Measurements from ENCODE around the gene RAI1.
"Not testable (repeated sequence)": the region's sequence is repeated elsewhere in the genome, so short reads cannot be mapped to it uniquely, and the experiment has no call there.

Gene RAI1

GRCh38 chr17:17679748-17680147, 1.5 kb upstream of the RAI1 start:
- DNase-seq (ENCODE audit: low read depth, low spot score) = no peak

DNA sequence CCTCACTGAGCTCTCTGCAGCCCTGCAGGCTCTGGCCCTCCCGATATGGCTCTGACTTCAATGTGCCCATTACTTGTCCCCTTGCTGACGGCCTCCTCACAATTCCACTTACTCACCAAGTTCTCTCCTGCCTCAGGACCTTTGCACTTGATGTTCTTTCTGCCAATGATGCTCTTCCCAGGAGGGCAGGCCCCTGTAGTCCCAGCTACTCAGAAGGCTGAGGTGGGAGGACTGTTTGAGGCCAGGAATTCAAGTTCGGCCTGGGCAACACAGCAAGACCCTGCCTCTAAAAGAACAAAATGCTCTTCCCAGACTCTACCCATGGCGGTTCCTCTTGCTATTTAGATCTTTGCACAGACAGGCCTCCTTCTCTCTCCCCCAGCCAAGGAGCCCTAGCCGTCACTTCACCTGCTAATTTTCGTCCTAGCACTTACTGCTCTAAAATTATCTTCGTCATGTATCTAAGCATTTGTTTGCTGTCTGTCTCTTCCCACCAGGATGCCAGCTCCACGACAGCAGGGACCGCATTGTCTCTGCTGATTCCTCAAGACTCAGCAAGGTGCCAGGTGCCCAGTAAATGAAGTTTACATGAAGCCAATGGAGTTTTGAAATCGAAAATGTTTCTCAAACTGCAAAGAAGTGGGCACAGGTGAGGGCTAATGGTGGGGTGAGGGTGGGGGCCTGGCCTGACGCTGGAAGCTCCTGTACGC, 626 bp upstream of the RAI1 start:
- DNase-seq (ENCODE audit: low read depth, low spot score) = no peak

DNA sequence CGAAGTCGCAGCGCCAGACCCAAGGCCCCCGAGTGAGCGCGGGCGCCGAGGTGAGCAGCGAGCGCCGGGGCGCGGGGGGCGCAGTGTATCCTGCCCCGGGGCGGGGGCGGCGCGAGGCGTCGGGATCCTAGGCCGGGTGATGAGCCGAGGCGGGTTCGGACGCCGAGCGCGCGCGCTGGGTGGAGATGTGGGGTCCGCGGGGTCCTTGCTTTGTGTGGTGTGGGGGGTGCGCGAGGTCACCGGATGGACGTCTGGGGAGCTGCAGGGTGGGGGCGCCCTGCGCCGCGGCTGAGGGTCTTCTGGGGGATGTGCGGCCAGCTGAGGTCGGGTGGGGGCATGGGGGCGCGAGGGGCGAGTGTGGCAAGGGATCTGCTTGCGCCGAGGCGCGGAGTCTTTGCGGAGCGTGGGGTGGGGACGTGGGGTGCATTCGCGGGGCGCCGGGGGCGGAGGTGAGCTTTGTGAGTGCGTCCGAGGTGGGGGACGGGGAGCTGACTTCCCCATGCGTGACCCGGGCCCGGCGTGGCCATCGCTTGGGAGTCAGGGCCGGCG, 560 bp downstream of the RAI1 start:
- DNase-seq (ENCODE audit: low read depth, low spot score) = no peak

GRCh38 chr17:17682293-17682736, 1.1 kb downstream of the RAI1 start:
- DNase-seq (ENCODE audit: low read depth, low spot score) = no peak

DNA sequence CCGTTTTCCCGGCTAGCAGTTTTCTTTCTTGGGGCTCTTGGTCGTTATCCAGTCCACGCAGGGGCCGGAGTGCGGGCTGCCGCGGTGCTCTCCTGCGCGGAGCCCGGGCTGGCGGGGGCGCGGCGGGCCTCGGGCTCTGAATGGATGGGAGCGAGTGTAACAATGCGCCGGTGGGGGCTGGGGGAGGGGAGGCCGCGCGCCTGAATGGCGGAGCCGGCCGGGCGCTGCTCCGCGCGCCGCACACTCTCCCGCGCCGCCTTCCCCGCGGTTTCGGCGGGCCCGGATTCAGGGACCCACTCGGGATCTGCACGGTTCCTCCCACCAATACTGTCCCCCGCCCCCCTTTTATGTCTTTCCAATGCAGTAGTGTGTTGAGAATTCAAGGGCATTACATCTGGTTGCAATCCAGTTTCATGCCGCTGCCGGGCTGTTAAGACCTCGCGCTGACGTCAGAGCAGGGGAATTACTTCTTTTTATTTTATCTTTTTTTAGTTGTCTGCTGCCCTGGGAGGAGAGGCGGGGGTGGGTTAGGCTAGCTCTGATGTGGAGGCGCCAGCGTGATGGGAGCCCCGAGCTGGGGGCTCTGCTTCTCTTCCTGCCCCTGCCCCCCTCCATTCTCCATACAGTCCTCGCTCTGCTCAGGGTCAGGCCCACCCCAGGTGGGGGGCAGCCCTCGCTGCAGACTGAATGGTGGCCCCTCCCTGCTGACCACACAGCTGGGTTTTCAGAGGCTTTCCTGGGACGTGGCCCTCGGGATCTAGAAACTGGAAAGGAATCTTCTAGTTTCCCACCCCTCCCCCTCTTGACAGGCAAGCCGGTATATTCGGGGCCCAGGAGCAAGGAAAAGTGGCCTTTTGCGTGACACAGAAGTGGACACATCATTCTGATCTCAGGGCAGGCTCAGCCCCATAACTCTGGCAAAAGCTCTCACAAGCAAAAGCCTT, 1.8 kb downstream of the RAI1 start:
- DNase-seq (ENCODE audit: low read depth, low spot score) = peak; percentile 42

- no peak for DNase-seq (ENCODE audit: low read depth, low spot score)
These were observed 2.6 kb downstream of the RAI1 start for GRCh38 chr17:17683710-17684365.

GRCh38 chr17:17684906-17685774, 3.9 kb downstream of the RAI1 start:
- DNase-seq (ENCODE audit: low read depth, low spot score) = no peak

GRCh38 chr17:17685775-17686291, 4.6 kb downstream of the RAI1 start:
- no peak for DNase-seq (ENCODE audit: low read depth, low spot score)

DNA sequence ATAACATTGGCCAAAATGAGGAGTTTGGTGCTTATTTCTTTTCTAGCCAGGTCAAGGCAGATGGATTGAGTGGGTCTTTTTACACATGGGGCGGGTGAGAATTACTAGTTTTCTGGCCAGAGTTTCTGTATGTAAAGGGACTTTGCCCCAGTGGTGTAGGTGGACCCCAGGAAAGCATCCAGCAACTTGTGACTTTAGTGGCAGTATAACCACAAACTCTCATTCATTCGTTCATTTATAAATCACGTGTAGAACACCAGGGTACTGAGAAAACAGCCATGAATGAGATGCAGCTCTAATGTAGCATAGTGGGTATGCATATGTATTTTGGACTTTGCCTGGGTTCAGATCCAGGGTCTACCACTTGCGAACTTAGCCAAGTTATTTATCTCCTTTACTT, 8.1 kb downstream of the RAI1 start:
- DNase-seq (ENCODE audit: low read depth, low spot score) = no peak

DNA sequence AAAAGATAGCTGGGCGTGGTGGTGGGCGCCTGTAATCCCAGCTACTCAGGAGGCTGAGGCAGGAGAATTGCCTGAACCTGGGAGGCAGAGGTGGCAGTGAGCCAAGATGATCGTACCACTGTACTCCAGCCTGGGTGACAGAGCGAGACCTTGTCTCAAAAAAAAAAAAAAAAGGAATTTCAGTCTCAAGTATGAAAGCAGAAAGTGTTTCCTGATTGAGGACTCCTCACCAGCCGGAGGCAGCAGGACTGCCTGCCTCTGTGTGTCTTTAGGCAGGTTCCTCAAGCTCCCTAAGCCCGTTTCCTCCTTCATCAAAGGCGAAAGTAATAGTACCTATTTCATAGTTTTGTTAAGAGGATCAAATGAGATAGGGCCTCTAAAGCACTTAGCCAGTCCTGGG, 9.0 kb downstream of the RAI1 start:
- not testable (repeated sequence) for DNase-seq (ENCODE audit: low read depth, low spot score)

GRCh38 chr17:17691468-17692263, 10.4 kb downstream of the RAI1 start:
- no peak for DNase-seq (ENCODE audit: low read depth, low spot score)

GRCh38 chr17:17692353-17693252, 11.3 kb downstream of the RAI1 start:
- DNase-seq (ENCODE audit: low read depth, low spot score) = no peak

DNA sequence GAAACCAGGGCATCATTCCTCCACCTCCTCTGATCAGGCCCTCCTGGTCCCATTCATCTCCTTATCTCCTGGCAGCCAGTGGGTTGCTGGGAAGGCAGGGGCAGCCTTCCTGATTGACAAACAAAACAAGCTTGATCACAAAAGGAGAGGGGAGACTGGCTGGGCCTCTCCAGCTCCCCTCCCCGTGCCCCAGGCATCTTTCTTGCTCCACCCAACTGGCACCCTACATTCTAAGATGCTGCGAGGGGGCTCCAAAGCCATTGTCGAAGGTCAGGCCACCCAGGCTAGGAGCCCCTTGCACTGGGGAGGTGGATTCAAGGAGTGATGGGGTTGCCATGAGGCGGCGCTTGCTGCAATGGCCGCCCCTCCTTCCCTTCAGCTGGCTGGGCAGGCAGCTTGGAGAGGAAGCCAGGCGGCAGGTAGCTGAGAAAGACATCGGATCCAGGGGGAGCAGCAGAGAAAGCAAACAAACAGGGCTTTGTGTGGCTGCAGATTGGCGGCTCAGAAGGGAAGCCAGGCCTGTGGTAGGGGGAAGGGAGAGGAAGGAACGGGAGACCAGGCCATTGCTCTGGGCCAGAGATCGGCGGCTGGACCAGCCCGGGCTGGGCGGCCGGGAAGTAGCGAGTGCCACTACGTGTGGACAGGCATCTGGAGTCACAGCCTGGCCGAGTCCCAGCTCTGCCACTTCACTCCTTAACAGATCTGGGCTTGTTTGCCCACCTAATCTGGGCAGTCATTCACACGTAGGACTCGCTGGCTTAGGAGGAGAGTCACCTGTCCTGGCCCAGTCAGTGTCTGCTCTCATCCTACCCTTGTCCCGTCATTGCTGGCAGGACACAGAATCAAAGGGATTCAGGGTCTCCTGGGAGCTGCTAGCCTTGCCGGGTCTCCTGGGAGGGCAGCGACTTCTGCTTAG, 12.3 kb downstream of the RAI1 start:
- no peak for DNase-seq (ENCODE audit: low read depth, low spot score)

DNA sequence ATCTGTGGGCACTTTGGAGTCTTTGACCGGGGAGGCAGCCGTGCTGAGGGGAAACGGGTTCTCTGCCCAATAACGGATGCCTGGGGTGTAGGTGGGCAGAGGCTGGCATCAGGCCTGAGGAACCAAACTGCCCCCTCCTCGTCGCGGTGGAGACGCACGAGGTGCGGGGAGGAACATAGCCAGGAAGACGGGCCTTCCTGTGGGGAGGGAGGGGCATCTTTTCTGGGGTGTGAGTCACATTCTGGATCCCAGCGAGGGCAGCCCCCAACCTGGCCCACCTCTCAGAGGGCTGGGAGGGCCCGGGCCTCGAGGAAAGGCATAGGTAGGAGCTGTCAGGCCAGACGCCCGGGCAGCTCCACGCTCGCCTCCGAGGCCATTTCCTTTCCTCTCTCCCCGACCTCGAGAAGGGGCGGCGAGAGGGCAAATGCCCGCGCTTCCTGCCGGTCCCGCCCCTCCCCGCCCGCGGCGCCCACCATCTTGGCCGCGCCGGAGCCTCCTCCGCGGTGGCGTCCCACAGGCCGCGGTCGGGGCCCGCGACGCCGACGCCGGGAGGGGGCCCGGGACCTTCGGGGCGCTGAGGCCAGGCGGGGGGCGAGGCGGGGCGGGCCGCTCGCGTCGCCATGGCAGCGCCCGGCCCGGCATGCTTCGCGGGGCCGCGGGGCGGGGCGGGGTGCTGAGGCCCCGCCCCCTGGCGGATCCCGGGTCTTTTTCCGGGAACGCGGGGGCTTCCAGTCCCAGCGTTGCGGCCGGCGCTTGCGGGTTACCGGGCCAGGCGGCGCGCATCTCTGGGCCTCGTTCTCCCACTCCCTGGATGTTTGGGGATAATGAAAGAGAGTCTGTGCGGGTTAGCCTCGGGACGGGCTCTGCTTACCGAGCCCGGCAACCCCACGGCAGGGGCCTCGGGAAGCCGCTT, 13.2 kb downstream of the RAI1 start:
- DNase-seq (ENCODE audit: low read depth, low spot score) = peak; percentile 42

DNA sequence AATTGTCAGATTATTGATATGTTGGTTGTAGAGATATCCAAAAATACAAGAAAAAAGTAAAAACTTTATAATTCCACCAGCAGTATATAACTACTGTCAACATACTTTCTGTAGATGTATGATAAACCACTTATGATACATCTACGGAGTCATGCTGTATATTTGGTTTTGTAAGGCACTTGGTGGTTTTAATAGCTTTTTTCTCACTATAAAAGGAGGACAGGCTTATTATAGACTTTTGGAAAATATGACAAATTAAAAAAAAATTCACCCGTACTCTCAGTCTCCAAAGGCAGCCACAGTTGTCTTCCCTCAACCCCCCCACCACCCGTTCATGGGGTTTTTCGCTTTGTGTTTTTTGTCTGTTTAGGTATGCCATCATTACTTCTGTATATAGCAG, 14.8 kb downstream of the RAI1 start:
- DNase-seq (ENCODE audit: low read depth, low spot score) = peak; percentile 23

- DNase-seq (ENCODE audit: low read depth, low spot score) = no peak
These were observed 15.8 kb downstream of the RAI1 start for GRCh38 chr17:17696882-17697633.

Data from activated naive CD8-positive, alpha-beta T cell treated with anti-CD3 and anti-CD28 coated beads, Interleukin-2, amount 50 U/mL, for 16 hours (primary cell).